GM23338 (cell line): ENCODE measurements around the gene RRAD. TPM values are rescaled to one million over a fixed set of nuclear protein-coding genes. Genes with fewer than 3 reads are reported as not detected.

ENCODE experiments used
- ATAC-seq: fragments of 200-7000 bp; cut with Tn5 transposase; 3 replicates; pipeline ENCODE4 v1.9.1; 2020
- DNase-seq: peaks from one replicate; pipeline ENCODE4 v3.0.0-alpha.2; 2015; ENCODE audit warnings: low spot score
- H2AFZ ChIP-seq: fragments of 200-600 bp; sonication (generic); 2 replicates; pipeline ENCODE4 v1.8.0; 2016; ENCODE audit warnings: antibody characterized with exemption, mild to moderate bottlenecking, moderate library complexity
- H3F3A ChIP-seq: fragments of 200-600 bp; sonication (generic); replicated peaks from 2 replicates; pipeline ENCODE4 v1.8.0; 2017; ENCODE audit warnings: antibody characterized with exemption, mixed run types, low read depth
- H3K27ac ChIP-seq: fragments of 200-600 bp; sonication (generic); 2 replicates; pipeline ENCODE4 v1.6.1; 2016; ENCODE audit warnings: low read depth
- H3K27me3 ChIP-seq: fragments of 200-600 bp; sonication (generic); 2 replicates; pipeline ENCODE4 v1.8.0; 2016; ENCODE audit warnings: mild to moderate bottlenecking, mixed run types, moderate library complexity; ENCODE audit not compliant: insufficient read depth
- H3K36me3 ChIP-seq: fragments of 200-600 bp; sonication (generic); 2 replicates; pipeline ENCODE4 v1.8.0; 2016; ENCODE audit warnings: mild to moderate bottlenecking; ENCODE audit not compliant: insufficient read depth
- H3K4me1 ChIP-seq: fragments of 200-600 bp; sonication (generic); 2 replicates; pipeline ENCODE4 v1.8.0; 2016; ENCODE audit warnings: mild to moderate bottlenecking, moderate library complexity; ENCODE audit not compliant: insufficient read depth
- H3K4me2 ChIP-seq: fragments of 200-600 bp; sonication (generic); 2 replicates; pipeline ENCODE4 v1.7.1; 2017; ENCODE audit warnings: mixed run types
- H3K4me3 ChIP-seq: fragments of 200-600 bp; sonication (generic); 2 replicates; pipeline ENCODE4 v1.6.1; 2016; ENCODE audit warnings: mixed run types
- H3K79me2 ChIP-seq: fragments of 200-600 bp; sonication (generic); replicated peaks from 2 replicates; pipeline ENCODE4 v1.8.0; 2017; ENCODE audit warnings: mild to moderate bottlenecking; ENCODE audit not compliant: insufficient read depth
- H3K9me2 ChIP-seq: fragments of 200-600 bp; sonication (generic); 2 replicates; pipeline ENCODE4 v1.8.0; 2017; ENCODE audit not compliant: insufficient read depth
- H4K20me1 ChIP-seq: fragments of 200-600 bp; sonication (generic); replicated peaks from 2 replicates; pipeline ENCODE4 v1.8.0; 2017; ENCODE audit warnings: mild to moderate bottlenecking; ENCODE audit not compliant: insufficient read depth
- H3K27ac Mint-ChIP-seq: 2 replicates; pipeline ENCODE4 v1.8.0; 2020; ENCODE audit warnings: inconsistent platforms, mild to moderate bottlenecking, moderate library complexity, mixed read lengths
- H3K27me3 Mint-ChIP-seq: 3 replicates; pipeline ENCODE4 v1.8.0; 2022; ENCODE audit warnings: low read depth, mild to moderate bottlenecking, moderate library complexity, mixed read lengths, inconsistent platforms; ENCODE audit not compliant: insufficient read depth, poor library complexity
- H3K36me3 Mint-ChIP-seq: 3 replicates; pipeline ENCODE4 v1.8.0; 2021; ENCODE audit warnings: low read depth, mild to moderate bottlenecking, inconsistent platforms, moderate library complexity, mixed read lengths
- H3K4me1 Mint-ChIP-seq: 3 replicates; pipeline ENCODE4 v1.8.0; 2020; ENCODE audit warnings: mild to moderate bottlenecking, inconsistent platforms, mixed read lengths
- H3K4me3 Mint-ChIP-seq: 3 replicates; pipeline ENCODE4 v1.8.0; 2021; ENCODE audit warnings: moderate library complexity, mild to moderate bottlenecking, inconsistent platforms, mixed read lengths
- H3K9me3 Mint-ChIP-seq: 3 replicates; pipeline ENCODE4 v1.8.0; 2020; ENCODE audit warnings: moderate library complexity, mild to moderate bottlenecking, inconsistent platforms, mixed read lengths
- CREB1 ChIP-seq: fragments of 250-450 bp; sonication (Bioruptor Pico); IDR thresholded peaks from 2 replicates; pipeline ENCODE4 v1.5.0; 2020; ENCODE audit warnings: low read depth, mild to moderate bottlenecking, moderate library complexity
- EZH2 ChIP-seq: fragments of 200-600 bp; sonication (generic); IDR thresholded peaks from one replicate; pipeline ENCODE4 v1.8.0; 2017; ENCODE audit warnings: antibody characterized with exemption, mild to moderate bottlenecking, low read depth; ENCODE audit not compliant: unreplicated experiment
- EZH2phosphoT487 ChIP-seq: fragments of 200-600 bp; sonication (generic); IDR thresholded peaks from one replicate; pipeline ENCODE4 v1.8.1; 2018; ENCODE audit warnings: antibody characterized with exemption; ENCODE audit not compliant: unreplicated experiment
- JUNB ChIP-seq: IDR thresholded peaks from one replicate; pipeline ENCODE4 v1.6.1; 2016; ENCODE audit warnings: antibody characterized with exemption; ENCODE audit not compliant: unreplicated experiment
- NANOG ChIP-seq: IDR thresholded peaks from 2 replicates; pipeline ENCODE4 v1.6.1; 2016; ENCODE audit warnings: antibody characterized with exemption, borderline replicate concordance
- POLR2AphosphoS5 ChIP-seq: IDR thresholded peaks from 2 replicates; pipeline ENCODE4 v1.6.1; 2016; ENCODE audit warnings: antibody characterized with exemption, low read depth
- STAT1 ChIP-seq: IDR thresholded peaks from one replicate; pipeline ENCODE4 v1.6.1; 2016; ENCODE audit warnings: antibody characterized with exemption; ENCODE audit not compliant: unreplicated experiment
- ZNF114 ChIP-seq: fragments of 250-450 bp; sonication (Bioruptor Pico); IDR thresholded peaks from 2 replicates; pipeline ENCODE4 v1.5.0; 2020; ENCODE audit warnings: mild to moderate bottlenecking, moderate library complexity
- ZNF331 ChIP-seq: fragments of 250-450 bp; sonication (Bioruptor Pico); IDR thresholded peaks from 2 replicates; pipeline ENCODE4 v1.5.0; 2020; ENCODE audit warnings: low read depth, mild to moderate bottlenecking, moderate library complexity
- polyA plus RNA-seq: library from polyadenylated mRNA; unstranded; fragments of >200 nt; fragmentation: Nextera tagmentation; extraction: Ambion mirVana; gene quantifications from 2 replicates; pipeline ENCODE4 v1.2.1, GENCODE V29; 2016
- total RNA-seq: library from RNA; depleted of rRNA; stranded (reverse); fragments of >200 nt; shearing (Covaris generic); gene quantifications from 2 replicates; pipeline ENCODE4 v1.2.3, GENCODE V29; 2014
- TF ChIP-seq, protein P1 (sequence below), 2 experiments: fragments of 200-600 bp in 1 of 2; sonication (generic) in 1 of 2; conservative IDR thresholded peaks; 2 replicates each; pipeline versions ENCODE4 v1.5.1 to v1.6.1; 2016 to 2017; ENCODE audit warnings: antibody characterized with exemption in 2 of 2, low read depth in 2 of 2, mild to moderate bottlenecking in 2 of 2, moderate library complexity in 1 of 2
- TF ChIP-seq, protein P2 (sequence below): IDR thresholded peaks from one replicate; pipeline ENCODE4 v1.6.1; 2018; ENCODE audit warnings: antibody characterized with exemption; ENCODE audit not compliant: unreplicated experiment
- TF ChIP-seq, protein P3 (sequence below): IDR thresholded peaks from 2 replicates; pipeline ENCODE4 v1.6.1; 2016; ENCODE audit warnings: antibody characterized with exemption
- TF ChIP-seq, protein P4 (sequence below): fragments of 250-450 bp; sonication (Bioruptor Pico); IDR thresholded peaks from 2 replicates; pipeline ENCODE4 v1.5.0; 2020; ENCODE audit warnings: mild to moderate bottlenecking, moderate library complexity

The RRAD gene
- total and polyA plus RNA-seq, 2 experiments from 2014 or later, result 0.18 TPM; not detected in 1

DNA sequence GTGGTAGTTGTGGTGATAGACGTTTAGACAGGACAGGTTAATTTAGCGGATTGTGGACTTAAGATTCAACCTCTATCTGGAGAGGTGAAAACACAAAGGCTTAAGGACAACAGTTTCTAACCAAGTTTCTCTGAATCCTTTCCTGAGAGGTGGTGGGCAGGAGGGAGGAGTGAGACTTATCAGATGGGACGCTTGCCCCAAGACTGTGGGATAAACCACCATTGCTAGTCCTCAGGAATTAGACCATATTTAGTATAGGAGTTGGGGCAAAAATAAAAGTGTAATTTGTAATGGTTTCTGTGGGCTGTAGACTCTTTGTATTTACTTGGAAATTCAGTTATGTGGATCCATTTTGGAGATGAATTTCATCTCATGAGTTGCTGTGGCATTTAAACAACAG is 38.4 kb downstream of the RRAD start:
- Histone ChIP-seq H3K79me2 (peaks cover 29% of the 10 kb centered on the region), H3K4me2 (no peak overlapping the region), H3K4me3 (no peak overlapping the region), H2AFZ (no peak overlapping the region), H4K20me1 (peaks cover 26% of the 10 kb centered on the region; the same call in 1 of the 2 replicates), H3K27me3 (no peaks in the 10 kb centered on the region), H3F3A (no peaks in the 10 kb centered on the region), H3K4me1 (peaks cover 3% of the 10 kb centered on the region; the same call in 1 of the 2 replicates), H3K9me2 (no peaks in the 10 kb centered on the region), H3K27ac (no peak overlapping the region), H3K36me3 (peaks cover 11% of the 10 kb centered on the region; the same call in 1 of the 2 replicates)
- no peak for ATAC-seq
- peaks cover 46% of the 10 kb centered on the region for H3K36me3 Mint-ChIP-seq
- no peak overlapping the region for H3K4me3 Mint-ChIP-seq
- TF ChIP-seq, protein P1, sequence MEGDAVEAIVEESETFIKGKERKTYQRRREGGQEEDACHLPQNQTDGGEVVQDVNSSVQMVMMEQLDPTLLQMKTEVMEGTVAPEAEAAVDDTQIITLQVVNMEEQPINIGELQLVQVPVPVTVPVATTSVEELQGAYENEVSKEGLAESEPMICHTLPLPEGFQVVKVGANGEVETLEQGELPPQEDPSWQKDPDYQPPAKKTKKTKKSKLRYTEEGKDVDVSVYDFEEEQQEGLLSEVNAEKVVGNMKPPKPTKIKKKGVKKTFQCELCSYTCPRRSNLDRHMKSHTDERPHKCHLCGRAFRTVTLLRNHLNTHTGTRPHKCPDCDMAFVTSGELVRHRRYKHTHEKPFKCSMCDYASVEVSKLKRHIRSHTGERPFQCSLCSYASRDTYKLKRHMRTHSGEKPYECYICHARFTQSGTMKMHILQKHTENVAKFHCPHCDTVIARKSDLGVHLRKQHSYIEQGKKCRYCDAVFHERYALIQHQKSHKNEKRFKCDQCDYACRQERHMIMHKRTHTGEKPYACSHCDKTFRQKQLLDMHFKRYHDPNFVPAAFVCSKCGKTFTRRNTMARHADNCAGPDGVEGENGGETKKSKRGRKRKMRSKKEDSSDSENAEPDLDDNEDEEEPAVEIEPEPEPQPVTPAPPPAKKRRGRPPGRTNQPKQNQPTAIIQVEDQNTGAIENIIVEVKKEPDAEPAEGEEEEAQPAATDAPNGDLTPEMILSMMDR (conservative IDR thresholded peaks at IDR 0.05; ENCODE audit: low read depth in 2 of 2), result no peak
- TF ChIP-seq EZH2phosphoT487, result no peak
- TF ChIP-seq, protein P2, sequence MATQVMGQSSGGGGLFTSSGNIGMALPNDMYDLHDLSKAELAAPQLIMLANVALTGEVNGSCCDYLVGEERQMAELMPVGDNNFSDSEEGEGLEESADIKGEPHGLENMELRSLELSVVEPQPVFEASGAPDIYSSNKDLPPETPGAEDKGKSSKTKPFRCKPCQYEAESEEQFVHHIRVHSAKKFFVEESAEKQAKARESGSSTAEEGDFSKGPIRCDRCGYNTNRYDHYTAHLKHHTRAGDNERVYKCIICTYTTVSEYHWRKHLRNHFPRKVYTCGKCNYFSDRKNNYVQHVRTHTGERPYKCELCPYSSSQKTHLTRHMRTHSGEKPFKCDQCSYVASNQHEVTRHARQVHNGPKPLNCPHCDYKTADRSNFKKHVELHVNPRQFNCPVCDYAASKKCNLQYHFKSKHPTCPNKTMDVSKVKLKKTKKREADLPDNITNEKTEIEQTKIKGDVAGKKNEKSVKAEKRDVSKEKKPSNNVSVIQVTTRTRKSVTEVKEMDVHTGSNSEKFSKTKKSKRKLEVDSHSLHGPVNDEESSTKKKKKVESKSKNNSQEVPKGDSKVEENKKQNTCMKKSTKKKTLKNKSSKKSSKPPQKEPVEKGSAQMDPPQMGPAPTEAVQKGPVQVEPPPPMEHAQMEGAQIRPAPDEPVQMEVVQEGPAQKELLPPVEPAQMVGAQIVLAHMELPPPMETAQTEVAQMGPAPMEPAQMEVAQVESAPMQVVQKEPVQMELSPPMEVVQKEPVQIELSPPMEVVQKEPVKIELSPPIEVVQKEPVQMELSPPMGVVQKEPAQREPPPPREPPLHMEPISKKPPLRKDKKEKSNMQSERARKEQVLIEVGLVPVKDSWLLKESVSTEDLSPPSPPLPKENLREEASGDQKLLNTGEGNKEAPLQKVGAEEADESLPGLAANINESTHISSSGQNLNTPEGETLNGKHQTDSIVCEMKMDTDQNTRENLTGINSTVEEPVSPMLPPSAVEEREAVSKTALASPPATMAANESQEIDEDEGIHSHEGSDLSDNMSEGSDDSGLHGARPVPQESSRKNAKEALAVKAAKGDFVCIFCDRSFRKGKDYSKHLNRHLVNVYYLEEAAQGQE, result no peak
- TF ChIP-seq NANOG, result no peak
- TF ChIP-seq, protein P3, sequence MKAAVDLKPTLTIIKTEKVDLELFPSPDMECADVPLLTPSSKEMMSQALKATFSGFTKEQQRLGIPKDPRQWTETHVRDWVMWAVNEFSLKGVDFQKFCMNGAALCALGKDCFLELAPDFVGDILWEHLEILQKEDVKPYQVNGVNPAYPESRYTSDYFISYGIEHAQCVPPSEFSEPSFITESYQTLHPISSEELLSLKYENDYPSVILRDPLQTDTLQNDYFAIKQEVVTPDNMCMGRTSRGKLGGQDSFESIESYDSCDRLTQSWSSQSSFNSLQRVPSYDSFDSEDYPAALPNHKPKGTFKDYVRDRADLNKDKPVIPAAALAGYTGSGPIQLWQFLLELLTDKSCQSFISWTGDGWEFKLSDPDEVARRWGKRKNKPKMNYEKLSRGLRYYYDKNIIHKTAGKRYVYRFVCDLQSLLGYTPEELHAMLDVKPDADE, result no peak
- no peak for TF ChIP-seq ZNF114 (CRISPR knock-in tag)
- no peak for TF ChIP-seq EZH2
- no peak for TF ChIP-seq POLR2AphosphoS5
- TF ChIP-seq CREB1, result no peak
- TF ChIP-seq STAT1, result no peak
- TF ChIP-seq JUNB, result no peak
- no peak for TF ChIP-seq ZNF331 (CRISPR knock-in tag)
- TF ChIP-seq, protein P4, sequence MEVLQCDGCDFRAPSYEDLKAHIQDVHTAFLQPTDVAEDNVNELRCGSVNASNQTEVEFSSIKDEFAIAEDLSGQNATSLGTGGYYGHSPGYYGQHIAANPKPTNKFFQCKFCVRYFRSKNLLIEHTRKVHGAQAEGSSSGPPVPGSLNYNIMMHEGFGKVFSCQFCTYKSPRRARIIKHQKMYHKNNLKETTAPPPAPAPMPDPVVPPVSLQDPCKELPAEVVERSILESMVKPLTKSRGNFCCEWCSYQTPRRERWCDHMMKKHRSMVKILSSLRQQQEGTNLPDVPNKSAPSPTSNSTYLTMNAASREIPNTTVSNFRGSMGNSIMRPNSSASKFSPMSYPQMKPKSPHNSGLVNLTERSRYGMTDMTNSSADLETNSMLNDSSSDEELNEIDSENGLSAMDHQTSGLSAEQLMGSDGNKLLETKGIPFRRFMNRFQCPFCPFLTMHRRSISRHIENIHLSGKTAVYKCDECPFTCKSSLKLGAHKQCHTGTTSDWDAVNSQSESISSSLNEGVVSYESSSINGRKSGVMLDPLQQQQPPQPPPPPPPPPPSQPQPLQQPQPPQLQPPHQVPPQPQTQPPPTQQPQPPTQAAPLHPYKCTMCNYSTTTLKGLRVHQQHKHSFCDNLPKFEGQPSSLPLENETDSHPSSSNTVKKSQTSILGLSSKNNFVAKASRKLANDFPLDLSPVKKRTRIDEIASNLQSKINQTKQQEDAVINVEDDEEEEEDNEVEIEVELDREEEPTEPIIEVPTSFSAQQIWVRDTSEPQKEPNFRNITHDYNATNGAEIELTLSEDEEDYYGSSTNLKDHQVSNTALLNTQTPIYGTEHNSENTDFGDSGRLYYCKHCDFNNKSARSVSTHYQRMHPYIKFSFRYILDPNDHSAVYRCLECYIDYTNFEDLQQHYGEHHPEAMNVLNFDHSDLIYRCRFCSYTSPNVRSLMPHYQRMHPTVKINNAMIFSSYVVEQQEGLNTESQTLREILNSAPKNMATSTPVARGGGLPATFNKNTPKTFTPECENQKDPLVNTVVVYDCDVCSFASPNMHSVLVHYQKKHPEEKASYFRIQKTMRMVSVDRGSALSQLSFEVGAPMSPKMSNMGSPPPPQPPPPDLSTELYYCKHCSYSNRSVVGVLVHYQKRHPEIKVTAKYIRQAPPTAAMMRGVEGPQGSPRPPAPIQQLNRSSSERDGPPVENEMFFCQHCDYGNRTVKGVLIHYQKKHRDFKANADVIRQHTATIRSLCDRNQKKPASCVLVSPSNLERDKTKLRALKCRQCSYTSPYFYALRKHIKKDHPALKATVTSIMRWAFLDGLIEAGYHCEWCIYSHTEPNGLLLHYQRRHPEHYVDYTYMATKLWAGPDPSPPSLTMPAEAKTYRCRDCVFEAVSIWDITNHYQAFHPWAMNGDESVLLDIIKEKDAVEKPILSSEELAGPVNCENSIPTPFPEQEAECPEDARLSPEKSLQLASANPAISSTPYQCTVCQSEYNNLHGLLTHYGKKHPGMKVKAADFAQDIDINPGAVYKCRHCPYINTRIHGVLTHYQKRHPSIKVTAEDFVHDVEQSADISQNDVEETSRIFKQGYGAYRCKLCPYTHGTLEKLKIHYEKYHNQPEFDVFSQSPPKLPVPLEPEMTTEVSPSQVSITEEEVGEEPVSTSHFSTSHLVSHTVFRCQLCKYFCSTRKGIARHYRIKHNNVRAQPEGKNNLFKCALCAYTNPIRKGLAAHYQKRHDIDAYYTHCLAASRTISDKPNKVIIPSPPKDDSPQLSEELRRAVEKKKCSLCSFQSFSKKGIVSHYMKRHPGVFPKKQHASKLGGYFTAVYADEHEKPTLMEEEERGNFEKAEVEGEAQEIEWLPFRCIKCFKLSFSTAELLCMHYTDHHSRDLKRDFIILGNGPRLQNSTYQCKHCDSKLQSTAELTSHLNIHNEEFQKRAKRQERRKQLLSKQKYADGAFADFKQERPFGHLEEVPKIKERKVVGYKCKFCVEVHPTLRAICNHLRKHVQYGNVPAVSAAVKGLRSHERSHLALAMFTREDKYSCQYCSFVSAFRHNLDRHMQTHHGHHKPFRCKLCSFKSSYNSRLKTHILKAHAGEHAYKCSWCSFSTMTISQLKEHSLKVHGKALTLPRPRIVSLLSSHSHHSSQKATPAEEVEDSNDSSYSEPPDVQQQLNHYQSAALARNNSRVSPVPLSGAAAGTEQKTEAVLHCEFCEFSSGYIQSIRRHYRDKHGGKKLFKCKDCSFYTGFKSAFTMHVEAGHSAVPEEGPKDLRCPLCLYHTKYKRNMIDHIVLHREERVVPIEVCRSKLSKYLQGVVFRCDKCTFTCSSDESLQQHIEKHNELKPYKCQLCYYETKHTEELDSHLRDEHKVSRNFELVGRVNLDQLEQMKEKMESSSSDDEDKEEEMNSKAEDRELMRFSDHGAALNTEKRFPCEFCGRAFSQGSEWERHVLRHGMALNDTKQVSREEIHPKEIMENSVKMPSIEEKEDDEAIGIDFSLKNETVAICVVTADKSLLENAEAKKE (CRISPR knock-in tag), result no peak
- DNase-seq, result no peak
- no peaks in the 10 kb centered on the region for H3K9me3 Mint-ChIP-seq
- H3K4me1 Mint-ChIP-seq, result peaks cover 9% of the 10 kb centered on the region
- peaks cover 2% of the 10 kb centered on the region for H3K27me3 Mint-ChIP-seq
- no peak overlapping the region for H3K27ac Mint-ChIP-seq
